ENCODE results near the gene KRTAP9-1.
"Not testable (repeated sequence)": the region's sequence is repeated elsewhere in the genome, so short reads cannot be mapped to it uniquely, and the experiment has no call there.

DNA sequence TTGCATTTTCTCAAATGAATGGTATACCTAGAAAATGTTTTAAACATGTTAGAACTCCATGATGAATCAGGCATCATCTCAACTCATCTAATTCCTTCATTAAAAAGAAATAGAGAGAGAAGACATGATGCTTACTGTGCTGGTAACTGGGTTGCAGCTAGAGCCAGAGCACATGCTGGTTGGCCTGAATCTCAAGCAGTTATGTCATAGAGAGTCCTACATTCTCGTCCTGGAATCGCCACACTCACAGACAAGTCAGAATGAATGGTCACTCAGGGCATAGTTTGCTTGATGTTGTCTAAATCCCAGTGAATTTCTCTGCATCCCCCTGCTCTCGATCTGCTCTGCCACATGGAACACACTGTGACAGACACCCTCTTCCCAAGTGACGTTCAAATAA, 47.4 kb downstream of the KRTAP9-1 start:
- not testable (repeated sequence) for TF ChIP-seq POLR2A, CTCF (IDR thresholded peaks at IDR 0.05)
